Tibial artery (tissue), 4 donors: ENCODE measurements around the gene PCBP3.
"Not testable (repeated sequence)": the region's sequence is repeated elsewhere in the genome, so short reads cannot be mapped to it uniquely, and the experiment has no call there.

ENCODE experiments used
- DNase-seq, 2 donors: peaks; one replicate each; pipeline ENCODE4 v3.0.0-alpha.2; 2019
- H3K27ac ChIP-seq, 2 donors: fragments of 200-600 bp; sonication (generic) in 1 of 2; 1 replicate in 1 of 2; 2 replicates in 1 of 2; pipeline ENCODE4 v1.5.1; 2018 to 2019; ENCODE audit warnings: mild to moderate bottlenecking in 1 of 2
- H3K27me3 ChIP-seq, 2 donors: fragments of 200-600 bp; sonication (generic) in 1 of 2; one replicate each; pipeline versions ENCODE4 v1.5.1 to v1.6.0; 2016 to 2019
- H3K36me3 ChIP-seq, 3 donors: fragments of 200-600 bp; sonication (generic) in 2 of 3; one replicate each; pipeline ENCODE4 v1.5.1; 2016 to 2019; ENCODE audit warnings: mild to moderate bottlenecking in 2 of 3
- H3K4me1 ChIP-seq, 4 donors: fragments of 200-600 bp; sonication (generic) in 2 of 4; 1 replicate in 3 of 4; 2 replicates in 1 of 4; pipeline ENCODE4 v1.5.1; 2016 to 2019
- H3K4me3 ChIP-seq, 2 donors: fragments of 200-600 bp; sonication (generic) in 1 of 2; 1 replicate in 1 of 2; 2 replicates in 1 of 2; pipeline ENCODE4 v1.5.1; 2018 to 2019; ENCODE audit warnings: mild to moderate bottlenecking in 2 of 2
- H3K9me3 ChIP-seq, 3 donors: fragments of 200-600 bp; sonication (generic) in 1 of 3; one replicate each; pipeline ENCODE4 v1.5.1; 2016 to 2019
- CTCF ChIP-seq, 2 experiments: fragments of 200-600 bp in 1 of 2; fragments of 450-650 bp in 1 of 2; IDR thresholded peaks; one replicate each; pipeline ENCODE4 v1.5.1; 2017 to 2019; ENCODE audit warnings: antibody characterized with exemption in 2 of 2, mild to moderate bottlenecking in 1 of 2, moderate library complexity in 1 of 2
- intact Hi-C: fragments of 100-400 bp; cut with DNase I; formaldehyde crosslinking; loops from one replicate; pipeline ENCODE4 v1.15.0; 2023; ENCODE audit warnings: low total_unique reads

The PCBP3 gene

GRCh38 chr21:45895778-45896370 lies 252.3 kb downstream of the PCBP3 start:
- no peak for TF ChIP-seq CTCF (IDR thresholded peaks at IDR 0.05)
- Histone ChIP-seq H3K27ac (no peak overlapping the region), H3K9me3 (no peaks in the 10 kb centered on the region), H3K36me3 (no peaks in the 10 kb centered on the region), H3K27me3 (peaks cover 0 to 15% of the 10 kb centered on the region in 2 donors), H3K4me3 (no peak overlapping the region), H3K4me1 (peaks cover 0 to 15% (median 13%) of the 10 kb centered on the region in 4 donors)
- no peak for DNase-seq
- intact Hi-C loops = no loop called here

GRCh38 chr21:45896431-45896830 lies 252.9 kb downstream of the PCBP3 start:
- H3K9me3 ChIP-seq, H3K36me3 ChIP-seq, H3K4me3 ChIP-seq, intact Hi-C loops, DNase-seq, H3K27ac ChIP-seq: not testable (repeated sequence)
- Histone ChIP-seq H3K4me1 (peaks cover 0 to 15% (median 13%) of the 10 kb centered on the region in 4 donors), H3K27me3 (peaks cover 0 to 14% of the 10 kb centered on the region in 2 donors)

- intact Hi-C loops = no loop called here
- no peaks in the 10 kb centered on the region for H3K9me3 ChIP-seq
- H3K4me1 ChIP-seq = peaks cover 0 to 15% (median 13%) of the 10 kb centered on the region in 4 donors
- DNase-seq = no peak
- no peak overlapping the region for H3K4me3 ChIP-seq
- H3K36me3 ChIP-seq = no peaks in the 10 kb centered on the region
- no peak for TF ChIP-seq CTCF (IDR thresholded peaks at IDR 0.05)
- peaks cover 0 to 10% of the 10 kb centered on the region in 2 donors for H3K27me3 ChIP-seq
- H3K27ac ChIP-seq = no peak overlapping the region
Observed at GRCh38 chr21:45897191-45898027, 253.9 kb downstream of the PCBP3 start.

- no peak for DNase-seq
- intact Hi-C loops = no loop called here
Observed at GRCh38 chr21:45898028-45898350, 254.5 kb downstream of the PCBP3 start.

GRCh38 chr21:45898781-45899180 lies 255.3 kb downstream of the PCBP3 start:
- Histone ChIP-seq H3K4me1 (peaks cover 0 to 8% (median 5%) of the 10 kb centered on the region in 4 donors), H3K9me3 (no peaks in the 10 kb centered on the region), H3K27ac (no peak overlapping the region), H3K4me3 (no peak overlapping the region), H3K36me3 (no peaks in the 10 kb centered on the region), H3K27me3 (peaks cover 0 to 10% of the 10 kb centered on the region in 2 donors)
- no peak for DNase-seq
- intact Hi-C loops = no loop called here
- TF ChIP-seq CTCF (IDR thresholded peaks at IDR 0.05) = no peak

More at GRCh38 chr21:45898028-45898350, 254.5 kb downstream of the PCBP3 start:
- no peaks in the 10 kb centered on the region for H3K9me3 ChIP-seq
- H3K4me3 ChIP-seq = no peak overlapping the region
- peaks cover 0 to 15% (median 13%) of the 10 kb centered on the region in 4 donors for H3K4me1 ChIP-seq
- no peak for TF ChIP-seq CTCF (IDR thresholded peaks at IDR 0.05)
- H3K27me3 ChIP-seq = peaks cover 0 to 10% of the 10 kb centered on the region in 2 donors
- no peaks in the 10 kb centered on the region for H3K36me3 ChIP-seq
- H3K27ac ChIP-seq = no peak overlapping the region
